ENCODE measurements around the gene BORCS6.
"Not testable (repeated sequence)": the region's sequence is repeated elsewhere in the genome, so short reads cannot be mapped to it uniquely, and the experiment has no call there.

BORCS6 gene

GRCh38 chr17:8173056-8173870, 16.7 kb downstream of the BORCS6 start:
- peak overlapping the region; percentile 68 for H3K27ac ChIP-seq (replicated peaks; ENCODE audit: low read length)
- H3K4ac ChIP-seq (ENCODE audit: low read length), result no peak overlapping the region
- peak; percentile 77 for DNase-seq (ENCODE audit: low spot score)
- peak overlapping the region; percentile 50 to 67 for H3K4me3 ChIP-seq (ENCODE audit: low read length in 2 of 2)
- no peak overlapping the region for H3K18ac ChIP-seq (ENCODE audit: low read length)
- H3K9ac ChIP-seq (ENCODE audit: low read depth, low read length, poor library complexity), result no peak overlapping the region
- no peak overlapping the region for H4K91ac ChIP-seq (ENCODE audit: low read depth, low read length, poor library complexity)
- H3K4me2 ChIP-seq (ENCODE audit: insufficient read depth, low read length, poor library complexity, severe bottlenecking), result no peak overlapping the region
- no peaks in the 10 kb centered on the region for H3K27me3 ChIP-seq (ENCODE audit: control insufficient read depth in 3 of 3, insufficient read depth in 3 of 3, low read depth in 1 of 3, low read length in 3 of 3)
- no peak overlapping the region for H2BK15ac ChIP-seq (ENCODE audit: low read length)
- H3K79me1 ChIP-seq (ENCODE audit: low read depth, low read length), result peaks cover 2% of the 10 kb centered on the region
- H2AK5ac ChIP-seq (ENCODE audit: low read depth, low read length), result no peak overlapping the region
- H2BK120ac ChIP-seq (ENCODE audit: low read depth, low read length), result no peak overlapping the region
- no peaks in the 10 kb centered on the region for H3K9me3 ChIP-seq (replicated peaks in 1 of 2; ENCODE audit: control insufficient read depth in 2 of 2, insufficient read depth in 1 of 2, low read depth in 1 of 2, low read length in 2 of 2)
- H2AFZ ChIP-seq (ENCODE audit: low read length), result peak overlapping the region; percentile 43
- peak overlapping the region; percentile 92 for H3K23ac ChIP-seq (ENCODE audit: low read depth, low read length, poor library complexity)
- H4K8ac ChIP-seq (ENCODE audit: low read depth, low read length), result no peak overlapping the region
- no peak overlapping the region for H2BK5ac ChIP-seq (ENCODE audit: low read length)
- no peak overlapping the region for H2BK12ac ChIP-seq (ENCODE audit: low read length)
- peaks cover 18 to 20% of the 10 kb centered on the region in 2 donors for H3K4me1 ChIP-seq (ENCODE audit: control insufficient read depth in 2 of 2, insufficient read depth in 1 of 2, low read depth in 1 of 2, low read length in 2 of 2)
- no peak overlapping the region for H3K14ac ChIP-seq (ENCODE audit: low read length)
- H3K36me3 ChIP-seq (replicated peaks in 1 of 2; ENCODE audit: control insufficient read depth in 2 of 2, insufficient read depth in 2 of 2, low read length in 2 of 2), result no peaks in the 10 kb centered on the region
- WGBS, 2 donors (ENCODE audit: extremely low coverage in 2 of 2, insufficient read length in 2 of 2, insufficient replicate concordance in 1 of 2), result no CpG with 5 or more reads among the region's 23 CpGs

- H2BK120ac ChIP-seq (ENCODE audit: low read depth, low read length); H3K4me1 ChIP-seq (ENCODE audit: control insufficient read depth in 2 of 2, insufficient read depth in 1 of 2, low read depth in 1 of 2, low read length in 2 of 2); DNase-seq (ENCODE audit: low spot score); H3K36me3 ChIP-seq (replicated peaks in 1 of 2; ENCODE audit: control insufficient read depth in 2 of 2, insufficient read depth in 2 of 2, low read length in 2 of 2); H2AFZ ChIP-seq (ENCODE audit: low read length); H3K27ac ChIP-seq (replicated peaks; ENCODE audit: low read length); H4K8ac ChIP-seq (ENCODE audit: low read depth, low read length); H4K91ac ChIP-seq (ENCODE audit: low read depth, low read length, poor library complexity); H2BK12ac ChIP-seq (ENCODE audit: low read length); H2AK5ac ChIP-seq (ENCODE audit: low read depth, low read length); H2BK15ac ChIP-seq (ENCODE audit: low read length); H3K14ac ChIP-seq (ENCODE audit: low read length); H3K9me3 ChIP-seq (replicated peaks in 1 of 2; ENCODE audit: control insufficient read depth in 2 of 2, insufficient read depth in 1 of 2, low read depth in 1 of 2, low read length in 2 of 2); H3K4ac ChIP-seq (ENCODE audit: low read length); H2BK5ac ChIP-seq (ENCODE audit: low read length); H3K23ac ChIP-seq (ENCODE audit: low read depth, low read length, poor library complexity); H3K4me3 ChIP-seq (ENCODE audit: low read length in 2 of 2); H3K9ac ChIP-seq (ENCODE audit: low read depth, low read length, poor library complexity); H3K79me1 ChIP-seq (ENCODE audit: low read depth, low read length); H3K27me3 ChIP-seq (ENCODE audit: control insufficient read depth in 3 of 3, insufficient read depth in 3 of 3, low read depth in 1 of 3, low read length in 3 of 3); H3K18ac ChIP-seq (ENCODE audit: low read length); H3K4me2 ChIP-seq (ENCODE audit: insufficient read depth, low read length, poor library complexity, severe bottlenecking): not testable (repeated sequence)
- WGBS, 2 donors (ENCODE audit: extremely low coverage in 2 of 2, insufficient read length in 2 of 2, insufficient replicate concordance in 1 of 2), result no CpG with 5 or more reads among the region's 19 CpGs
These were observed 19.8 kb downstream of the BORCS6 start for GRCh38 chr17:8170186-8170585.

GRCh38 chr17:8167526-8167925, 22.5 kb downstream of the BORCS6 start:
- no peak overlapping the region for H3K9ac ChIP-seq (ENCODE audit: low read depth, low read length, poor library complexity)
- no peak overlapping the region for H2AFZ ChIP-seq (ENCODE audit: low read length)
- H3K4ac ChIP-seq (ENCODE audit: low read length), result no peak overlapping the region
- H3K4me3 ChIP-seq (ENCODE audit: low read length in 2 of 2), result no peak overlapping the region
- H4K8ac ChIP-seq (ENCODE audit: low read depth, low read length), result no peak overlapping the region
- H3K36me3 ChIP-seq (replicated peaks in 1 of 2; ENCODE audit: control insufficient read depth in 2 of 2, insufficient read depth in 2 of 2, low read length in 2 of 2), result no peaks in the 10 kb centered on the region
- H2AK5ac ChIP-seq (ENCODE audit: low read depth, low read length), result no peak overlapping the region
- no peak overlapping the region for H2BK15ac ChIP-seq (ENCODE audit: low read length)
- no peak overlapping the region for H3K4me2 ChIP-seq (ENCODE audit: insufficient read depth, low read length, poor library complexity, severe bottlenecking)
- H4K91ac ChIP-seq (ENCODE audit: low read depth, low read length, poor library complexity), result no peak overlapping the region
- H2BK120ac ChIP-seq (ENCODE audit: low read depth, low read length), result no peak overlapping the region
- H2BK12ac ChIP-seq (ENCODE audit: low read length), result no peak overlapping the region
- H3K27ac ChIP-seq (replicated peaks; ENCODE audit: low read length), result no peak overlapping the region
- no peak overlapping the region for H2BK5ac ChIP-seq (ENCODE audit: low read length)
- H3K27me3 ChIP-seq (ENCODE audit: control insufficient read depth in 3 of 3, insufficient read depth in 3 of 3, low read depth in 1 of 3, low read length in 3 of 3), result no peaks in the 10 kb centered on the region
- no peaks in the 10 kb centered on the region for H3K9me3 ChIP-seq (replicated peaks in 1 of 2; ENCODE audit: control insufficient read depth in 2 of 2, insufficient read depth in 1 of 2, low read depth in 1 of 2, low read length in 2 of 2)
- peaks cover 15 to 17% of the 10 kb centered on the region in 2 donors for H3K4me1 ChIP-seq (ENCODE audit: control insufficient read depth in 2 of 2, insufficient read depth in 1 of 2, low read depth in 1 of 2, low read length in 2 of 2)
- no CpG with 5 or more reads among the region's 3 CpGs for WGBS, 2 donors (ENCODE audit: extremely low coverage in 2 of 2, insufficient read length in 2 of 2, insufficient replicate concordance in 1 of 2)
- DNase-seq (ENCODE audit: low spot score), result no peak
- H3K23ac ChIP-seq (ENCODE audit: low read depth, low read length, poor library complexity), result no peak overlapping the region
- H3K18ac ChIP-seq (ENCODE audit: low read length), result no peak overlapping the region
- no peak overlapping the region for H3K14ac ChIP-seq (ENCODE audit: low read length)
- H3K79me1 ChIP-seq (ENCODE audit: low read depth, low read length), result no peaks in the 10 kb centered on the region

GRCh38 chr17:8166731-8167130, 23.2 kb downstream of the BORCS6 start:
- DNase-seq (ENCODE audit: low spot score), result no peak
- H3K18ac ChIP-seq (ENCODE audit: low read length), result peak overlapping the region; percentile 19
- H2BK120ac ChIP-seq (ENCODE audit: low read depth, low read length), result no peak overlapping the region

More at GRCh38 chr17:8166731-8167130, 23.2 kb downstream of the BORCS6 start:
- Histone ChIP-seq H3K36me3 (replicated peaks in 1 of 2; ENCODE audit: control insufficient read depth in 2 of 2, insufficient read depth in 2 of 2, low read length in 2 of 2) (peaks cover under 1 to 5% of the 10 kb centered on the region in 2 donors), H3K27ac (replicated peaks; ENCODE audit: low read length) (no peak overlapping the region), H3K4ac (ENCODE audit: low read length) (no peak overlapping the region), H3K9ac (ENCODE audit: low read depth, low read length, poor library complexity) (no peak overlapping the region), H2BK15ac (ENCODE audit: low read length) (no peak overlapping the region), H3K4me3 (ENCODE audit: low read length in 2 of 2) (no peak overlapping the region), H3K4me2 (ENCODE audit: insufficient read depth, low read length, poor library complexity, severe bottlenecking) (no peak overlapping the region), H3K9me3 (replicated peaks in 1 of 2; ENCODE audit: control insufficient read depth in 2 of 2, insufficient read depth in 1 of 2, low read depth in 1 of 2, low read length in 2 of 2) (no peaks in the 10 kb centered on the region), H4K91ac (ENCODE audit: low read depth, low read length, poor library complexity) (no peak overlapping the region), H3K14ac (ENCODE audit: low read length) (peak overlapping the region; percentile 67), H2BK12ac (ENCODE audit: low read length) (no peak overlapping the region), H3K23ac (ENCODE audit: low read depth, low read length, poor library complexity) (no peak overlapping the region), H2AFZ (ENCODE audit: low read length) (no peak overlapping the region), H2AK5ac (ENCODE audit: low read depth, low read length) (peak overlapping the region; percentile 83), H3K4me1 (ENCODE audit: control insufficient read depth in 2 of 2, insufficient read depth in 1 of 2, low read depth in 1 of 2, low read length in 2 of 2) (peaks cover 18 to 19% of the 10 kb centered on the region in 2 donors), H4K8ac (ENCODE audit: low read depth, low read length) (no peak overlapping the region), H3K27me3 (ENCODE audit: control insufficient read depth in 3 of 3, insufficient read depth in 3 of 3, low read depth in 1 of 3, low read length in 3 of 3) (no peaks in the 10 kb centered on the region), H2BK5ac (ENCODE audit: low read length) (no peak overlapping the region), H3K79me1 (ENCODE audit: low read depth, low read length) (peaks cover 7% of the 10 kb centered on the region)
- WGBS, 2 donors (ENCODE audit: extremely low coverage in 2 of 2, insufficient read length in 2 of 2, insufficient replicate concordance in 1 of 2), result no CpG with 5 or more reads among the region's 6 CpGs
